HG03196 (cell line): ENCODE measurements around the gene RASSF5.

Source experiments
- ATAC-seq: cut with Tn5 transposase; IDR thresholded peaks from one replicate; pipeline ENCODE4 v1.9.1; 2021; ENCODE audit not compliant: unreplicated experiment

RASSF5 gene

GRCh38 chr1:206583707-206584648, 76.6 kb downstream of the RASSF5 start:
- no peak for ATAC-seq

GRCh38 chr1:206584683-206585082, 77.4 kb downstream of the RASSF5 start:
- no peak for ATAC-seq

- no peak for ATAC-seq
These were observed 79.4 kb downstream of the RASSF5 start for GRCh38 chr1:206586501-206587445.

GRCh38 chr1:206587904-206588303, 80.6 kb downstream of the RASSF5 start:
- ATAC-seq: no peak

- no peak for ATAC-seq
These were observed 81.2 kb downstream of the RASSF5 start for GRCh38 chr1:206588492-206588891.

GRCh38 chr1:206589206-206589605, 81.9 kb downstream of the RASSF5 start:
- ATAC-seq: no peak

- no peak for ATAC-seq
These were observed 82.9 kb downstream of the RASSF5 start for GRCh38 chr1:206590025-206590758.

GRCh38 chr1:206591226-206591625, 83.9 kb downstream of the RASSF5 start:
- ATAC-seq: no peak

- no peak for ATAC-seq
These were observed 84.4 kb downstream of the RASSF5 start for GRCh38 chr1:206591696-206592095.

GRCh38 chr1:206593351-206593925, 86.1 kb downstream of the RASSF5 start:
- ATAC-seq: no peak

GRCh38 chr1:206595581-206596318, 88.4 kb downstream of the RASSF5 start:
- ATAC-seq: no peak

GRCh38 chr1:206596319-206596666, 89.0 kb downstream of the RASSF5 start:
- no peak for ATAC-seq

- no peak for ATAC-seq
These were observed 93.2 kb downstream of the RASSF5 start for GRCh38 chr1:206600527-206600926.

- no peak for ATAC-seq
These were observed 97.5 kb downstream of the RASSF5 start for GRCh38 chr1:206604861-206605260.

- no peak for ATAC-seq
These were observed 99.5 kb downstream of the RASSF5 start for GRCh38 chr1:206606867-206607266.

- no peak for ATAC-seq
These were observed 100.9 kb downstream of the RASSF5 start for GRCh38 chr1:206608108-206608698.

GRCh38 chr1:206609229-206609991, 102.1 kb downstream of the RASSF5 start:
- ATAC-seq: no peak

- peak; percentile 93 for ATAC-seq
These were observed 105.0 kb downstream of the RASSF5 start, which contains the start of gene EIF2D for GRCh38 chr1:206612129-206612876. EIF2D (minus strand) TSS chr1:206612465; CDS start chr1:206612342, 123 bp downstream.
